NCI-H82 treated with DMSO at 0.1 percent for 48 hours (cell line): ENCODE results near the gene ADAM20.
A peak's percentile ranks its signal among the peaks of the same experiment; 100 is the strongest.
"Not testable (repeated sequence)": the region's sequence is repeated elsewhere in the genome, so short reads cannot be mapped to it uniquely, and the experiment has no call there.

Experiments
- DNase-seq: peaks from one replicate; lab custom pipeline; 2025; ENCODE audit not compliant: unreplicated experiment; lab: John Stamatoyannopoulos, UW

ADAM20 gene

GRCh38 chr14:70534904-70535303 is at the start of gene ADAM20:
Gene ADAM20 (minus strand): TSS chr14:70535004. CDS start chr14:70524757, 10,247 bp downstream.
- DNase-seq: no peak

DNA sequence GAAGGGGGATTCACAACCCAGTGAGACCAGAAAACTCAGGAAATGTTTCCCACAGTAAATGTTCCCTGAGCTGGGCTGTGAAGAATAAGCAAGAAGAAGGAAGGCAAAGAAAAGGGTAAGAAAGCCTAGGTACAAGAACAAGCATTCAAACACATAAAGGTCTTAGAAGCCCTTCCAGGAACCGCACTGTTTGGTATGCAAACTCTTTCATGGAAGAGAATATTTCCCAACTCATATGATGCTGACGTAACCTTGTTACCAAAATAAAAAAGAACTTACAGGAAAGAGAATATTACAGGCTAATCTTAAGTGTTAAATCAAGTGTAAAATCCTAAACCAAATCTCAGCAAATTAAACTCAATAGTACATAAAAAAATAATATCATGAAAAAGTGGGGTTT is 42.1 kb upstream of the ADAM20 start:
- no peak for DNase-seq

GRCh38 chr14:70573050-70573449 is 38.2 kb upstream of the ADAM20 start:
- DNase-seq: no peak

- no peak for DNase-seq
Observed at GRCh38 chr14:70571139-70571538, 36.3 kb upstream of the ADAM20 start.

DNA sequence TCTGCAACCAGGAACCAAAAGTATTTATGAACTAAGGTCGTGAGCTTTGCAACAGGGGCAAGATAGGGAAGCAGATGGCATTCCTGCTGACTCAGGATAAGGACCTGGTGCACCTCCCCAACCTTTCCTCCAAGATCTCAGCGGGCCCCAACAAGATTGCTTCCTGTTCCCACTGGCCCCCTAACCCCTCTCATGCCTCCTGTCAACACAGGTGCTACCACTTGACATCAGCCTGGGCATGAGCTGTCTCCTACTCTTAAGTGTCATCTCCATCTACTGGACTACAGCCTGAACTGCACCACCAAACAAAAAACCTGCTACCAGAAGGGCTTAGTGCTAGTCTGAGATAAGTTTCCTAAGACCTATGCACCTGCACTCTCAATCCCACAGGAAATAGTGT is 33.0 kb upstream of the ADAM20 start:
- no peak for DNase-seq

DNA sequence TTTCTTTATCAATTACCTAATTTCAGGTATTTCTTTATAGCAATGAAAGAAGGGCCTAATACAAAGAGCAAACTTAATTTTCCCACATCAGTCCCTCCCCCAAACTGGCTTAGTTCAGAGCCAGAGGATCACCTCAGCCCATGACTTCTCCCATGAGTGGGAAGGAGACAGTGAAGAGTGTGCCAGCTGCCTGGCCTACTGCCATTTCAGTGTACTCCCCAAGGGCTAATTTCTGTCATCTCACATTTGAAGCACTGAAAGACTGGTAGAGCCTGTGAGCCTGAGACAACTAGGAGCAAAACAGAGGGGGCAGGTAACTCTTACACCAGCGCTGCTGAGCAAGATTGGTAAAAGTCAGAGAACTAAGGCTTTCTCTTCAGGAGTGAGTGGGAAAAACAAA is 29.1 kb upstream of the ADAM20 start:
- DNase-seq: no peak

DNA sequence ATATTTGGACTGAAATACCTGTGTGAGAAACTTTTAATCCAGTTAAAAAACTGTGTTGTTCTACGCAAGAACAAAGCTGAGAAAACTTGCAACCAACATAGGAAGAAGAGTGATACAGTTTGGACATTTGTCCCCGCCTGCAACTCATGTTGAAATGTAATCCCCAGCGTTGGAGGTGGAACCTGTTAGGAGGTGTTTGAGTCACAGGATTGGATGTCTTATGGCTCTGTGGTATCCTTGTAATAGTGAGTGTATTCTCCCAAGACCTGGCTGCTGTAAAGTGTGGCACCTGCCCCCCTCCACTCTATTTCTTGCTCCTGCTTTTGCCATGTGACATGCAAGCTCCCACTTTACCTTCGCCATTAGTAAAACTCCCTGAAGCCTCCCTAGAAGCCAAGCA is 28.6 kb upstream of the ADAM20 start:
- no peak for DNase-seq

- no peak for DNase-seq
Observed at GRCh38 chr14:70558356-70558755, 23.6 kb upstream of the ADAM20 start.

- DNase-seq: no peak
Observed at GRCh38 chr14:70555890-70556289, 21.1 kb upstream of the ADAM20 start.

DNA sequence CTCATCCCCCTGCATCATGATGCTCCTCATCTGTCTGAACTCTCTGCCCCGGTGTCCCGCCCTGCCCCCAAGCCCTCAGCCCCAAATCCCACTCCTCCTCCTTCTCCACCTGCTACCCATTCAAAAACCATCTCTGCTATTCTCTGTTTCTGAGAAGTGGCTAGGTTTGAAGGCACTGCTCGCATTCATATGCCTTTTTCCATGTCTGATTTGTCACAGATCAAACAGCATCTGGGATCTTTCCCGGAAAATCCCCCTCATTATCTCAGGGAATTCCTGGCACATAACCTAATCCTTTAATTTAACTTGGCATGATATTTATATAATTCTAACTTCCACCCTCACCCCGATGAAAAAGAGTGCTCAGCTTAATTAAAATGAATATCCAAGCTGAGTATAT is 3.3 kb upstream of the ADAM20 start:
- no peak for DNase-seq

- no peak for DNase-seq
Observed at GRCh38 chr14:70536830-70537229, 2.0 kb upstream of the ADAM20 start.

DNA sequence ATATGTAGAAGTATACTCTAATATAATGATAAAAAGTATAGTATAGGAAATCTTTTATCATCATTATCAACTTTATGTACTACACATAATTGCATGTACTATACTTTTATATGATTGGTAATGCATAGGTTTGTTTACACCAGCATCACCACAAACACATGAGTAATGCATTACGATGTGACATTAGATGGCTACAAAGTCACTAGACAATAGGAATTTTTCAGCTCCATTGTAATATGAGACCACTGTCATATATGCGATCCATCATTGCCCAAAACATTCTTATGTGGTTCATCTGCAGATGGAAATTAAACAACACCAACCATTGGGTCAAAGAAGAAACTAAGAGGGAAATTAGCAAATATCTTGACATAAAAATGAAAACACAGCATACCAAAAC is 4.4 kb downstream of the ADAM20 start:
- DNase-seq: no peak

DNA sequence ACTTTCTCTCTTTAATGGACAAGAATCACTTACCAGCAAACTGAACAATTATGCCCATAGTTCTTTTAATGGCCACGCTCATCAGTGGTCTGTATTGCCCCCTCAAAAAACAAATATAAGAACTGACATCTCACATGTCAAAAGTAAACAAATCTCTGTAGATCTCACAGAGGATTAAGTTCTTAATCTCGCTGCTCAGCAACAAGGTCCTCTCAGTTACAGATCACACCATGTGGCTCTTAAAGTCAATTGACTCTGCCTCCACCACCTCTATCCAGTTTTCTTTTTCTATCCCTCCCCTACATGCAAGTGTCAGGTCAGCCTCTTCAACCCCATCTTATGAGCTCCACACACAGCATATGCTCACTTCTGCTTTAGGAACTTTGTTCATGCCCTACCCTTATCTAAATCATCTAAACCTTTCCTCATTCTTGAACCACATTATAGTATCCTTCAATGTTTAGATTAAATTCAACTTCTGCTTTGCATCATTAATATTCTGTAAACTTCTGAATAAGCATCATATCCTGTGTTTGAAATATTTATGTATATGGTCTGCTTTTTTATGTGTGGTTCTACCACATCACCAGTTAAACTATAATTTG is 7.2 kb downstream of the ADAM20 start:
- DNase-seq: peak; percentile 48

GRCh38 chr14:70525691-70526090 is 9.1 kb downstream of the ADAM20 start:
- no peak for DNase-seq

- DNase-seq: no peak
Observed at GRCh38 chr14:70515811-70516210, 19.0 kb downstream of the ADAM20 start.

DNA sequence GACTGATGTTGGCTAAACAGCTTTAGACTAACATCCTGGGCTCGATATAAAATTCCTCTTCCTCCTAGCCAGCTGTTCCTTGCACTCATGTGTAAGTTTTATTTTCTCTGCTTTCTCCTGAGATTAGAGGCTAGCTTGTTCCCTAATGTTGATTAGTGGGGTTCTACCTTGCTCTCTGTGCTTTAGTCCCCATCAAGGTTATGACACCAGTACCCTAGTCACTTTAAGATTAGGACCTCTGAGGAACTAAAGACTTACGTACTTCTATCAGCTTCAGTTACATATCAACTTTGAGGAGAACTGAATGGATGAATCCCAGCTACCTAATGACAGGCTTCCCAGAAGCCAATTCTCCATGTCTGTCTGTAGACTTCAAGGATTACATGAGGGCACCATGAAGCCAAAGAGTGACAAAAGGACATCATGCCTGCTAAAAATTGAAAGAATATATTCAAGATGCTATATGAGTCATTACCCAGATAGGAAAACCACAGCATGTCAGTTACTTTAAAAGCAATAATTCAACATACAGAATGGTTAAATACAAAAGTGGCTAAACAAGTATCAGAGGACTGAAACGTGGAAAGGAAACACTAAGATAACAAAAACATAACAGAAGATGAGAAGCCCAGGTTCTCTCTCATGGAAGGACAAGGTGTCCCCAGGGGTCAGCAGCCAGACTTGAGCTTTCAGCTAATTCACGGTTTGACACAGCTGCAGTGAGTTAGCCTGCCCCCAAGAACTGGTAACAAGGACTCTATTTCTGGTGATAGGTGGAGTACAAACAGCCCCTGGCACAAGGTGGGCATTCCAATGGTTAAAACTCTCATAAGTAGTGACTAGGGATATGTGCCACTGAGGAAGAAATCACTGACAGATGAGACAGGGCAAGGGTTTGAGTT is 20.4 kb downstream of the ADAM20 start:
- DNase-seq: no peak

DNA sequence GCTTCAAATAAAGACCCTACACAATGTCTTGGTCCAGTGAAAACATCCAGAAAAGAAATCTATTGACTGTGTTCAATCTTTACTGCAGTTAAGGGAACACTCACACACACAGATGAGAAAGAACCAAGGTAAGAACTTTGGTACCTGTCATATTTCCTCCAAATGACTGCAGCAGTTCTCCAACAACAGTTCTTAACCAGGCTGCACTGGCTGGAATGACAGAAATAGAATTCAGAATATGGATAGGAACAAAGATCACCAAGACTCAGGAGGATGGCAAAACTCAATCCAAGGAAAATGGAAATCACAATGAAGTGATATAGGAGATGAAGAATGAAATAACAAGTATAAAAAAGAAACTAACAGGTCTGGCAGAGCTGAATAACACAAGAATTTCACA is 36.6 kb downstream of the ADAM20 start:
- no peak for DNase-seq

DNA sequence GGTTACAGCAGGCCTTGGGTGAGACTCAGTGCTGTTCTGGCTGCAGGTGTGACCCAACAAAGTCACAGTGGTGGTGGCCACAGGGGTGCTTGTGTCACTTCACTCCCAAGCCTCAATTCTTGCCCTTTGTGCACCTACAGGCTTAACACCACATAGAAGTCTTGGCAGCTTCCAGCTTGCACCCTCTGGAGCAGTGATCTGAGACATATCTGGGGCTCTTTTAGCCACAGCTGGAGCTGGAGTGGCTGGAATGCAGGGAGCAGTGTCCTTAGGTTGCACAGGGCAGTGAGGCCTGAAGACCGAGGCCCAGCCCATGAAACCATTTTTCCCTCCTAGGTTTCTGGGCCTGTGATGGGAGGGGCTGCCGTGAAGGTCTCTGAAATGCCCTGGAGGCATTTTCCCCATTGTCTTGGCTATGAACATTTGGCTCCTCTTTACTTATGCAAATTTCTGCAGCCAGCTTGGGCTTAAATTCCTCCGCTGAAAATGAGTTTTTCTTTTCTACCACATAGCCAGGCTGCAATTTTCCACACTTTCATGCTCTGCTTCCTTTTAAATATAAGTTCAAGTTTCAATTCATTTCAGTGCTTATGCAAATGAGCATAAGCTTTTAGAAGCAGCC is 45.1 kb downstream of the ADAM20 start:
- DNase-seq: no peak

GRCh38 chr14:70477356-70478105 is 57.3 kb downstream of the ADAM20 start:
- DNase-seq: not testable (repeated sequence)

DNA sequence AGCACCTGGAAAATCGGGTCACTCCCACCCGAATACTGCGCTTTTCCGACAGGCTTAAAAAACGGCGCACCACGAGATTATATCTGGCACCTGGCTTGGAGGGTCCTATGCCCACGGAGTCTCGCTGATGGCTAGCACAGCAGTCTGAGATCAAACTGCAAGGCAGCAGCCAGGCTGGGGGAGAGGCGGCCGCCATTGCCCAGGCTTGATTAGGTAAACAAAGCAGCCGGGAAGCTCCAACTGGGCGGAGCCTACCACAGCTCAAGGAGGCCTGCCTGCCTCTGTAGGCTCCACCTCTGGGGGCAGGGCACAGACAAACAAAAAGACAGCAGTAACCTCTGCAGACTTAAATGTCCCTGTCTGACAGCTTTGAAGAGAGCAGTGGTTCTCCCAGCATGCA is 59.3 kb downstream of the ADAM20 start:
- DNase-seq: not testable (repeated sequence)

- no peak for DNase-seq
Observed at GRCh38 chr14:70473825-70474224, 61.0 kb downstream of the ADAM20 start.
